H1 (cell line): ENCODE results near the gene CTAGE6. TPM values are rescaled to one million over a fixed set of nuclear protein-coding genes. Genes with fewer than 3 reads are reported as not detected.

ENCODE experiments used
- CTCF ChIA-PET: fragments of 300-600 bp; sonication (Branson Sonifier 250); formaldehyde crosslinking; loops from one replicate; lab custom pipeline; 2021; ENCODE audit not compliant: partially characterized antibody; lab: Charles Lee
- POLR2A ChIA-PET: fragments of 300-600 bp; sonication (Branson Sonifier 250); formaldehyde crosslinking; loops from one replicate; lab custom pipeline; 2021; ENCODE audit warnings: inconsistent platforms; ENCODE audit not compliant: partially characterized antibody; lab: Charles Lee
- DNase-seq, 2 experiments: peaks; one replicate each; pipeline versions ENCODE4 v3.0.0 to v3.0.0-alpha.2; 2010 to 2022; ENCODE audit warnings: low spot score in 2 of 2, low read depth in 1 of 2, mixed read lengths in 1 of 2
- FAIRE-seq: peaks from 2 replicates; lab custom pipeline; 2011; peaks lifted over from hg19 to GRCh38; lab: Jason Lieb, UNC
- H2AFZ ChIP-seq: 2 replicates; pipeline ENCODE4 v1.8.1; 2012; ENCODE audit warnings: low read length, inconsistent platforms
- H2AK5ac ChIP-seq: 2 replicates; pipeline ENCODE4 v1.6.1; 2013; ENCODE audit warnings: low read depth, low read length
- H2BK120ac ChIP-seq: replicated peaks from 2 replicates; pipeline ENCODE3; 2013; ENCODE audit warnings: low read depth, low read length, inconsistent platforms
- H2BK12ac ChIP-seq: 2 replicates; pipeline ENCODE4 v1.6.1; 2013; ENCODE audit warnings: low read depth, low read length
- H2BK15ac ChIP-seq: 2 replicates; pipeline ENCODE4 v1.6.1; 2013; ENCODE audit warnings: low read length
- H2BK20ac ChIP-seq: 2 replicates; pipeline ENCODE4 v1.6.1; 2013; ENCODE audit warnings: low read length
- H2BK5ac ChIP-seq: 2 replicates; pipeline ENCODE4 v1.6.1; 2013; ENCODE audit warnings: low read depth, low read length
- H3K14ac ChIP-seq: 2 replicates; pipeline ENCODE4 v1.6.1; 2013; ENCODE audit warnings: inconsistent platforms; ENCODE audit not compliant: insufficient read length
- H3K18ac ChIP-seq: 2 replicates; pipeline ENCODE4 v1.6.1; 2013; ENCODE audit warnings: low read length; ENCODE audit errors: extremely low read depth
- H3K23ac ChIP-seq: 2 replicates; pipeline ENCODE4 v1.6.1; 2013; ENCODE audit warnings: inconsistent platforms; ENCODE audit not compliant: insufficient read length
- H3K23me2 ChIP-seq: 2 replicates; pipeline ENCODE4 v1.6.1; 2013; ENCODE audit warnings: low read depth, low read length
- H3K27ac ChIP-seq: 2 replicates; pipeline ENCODE4 v1.6.1; 2011; ENCODE audit warnings: low read depth, low read length, inconsistent platforms
- H3K27me3 ChIP-seq, 4 experiments: replicated peaks in 1 of 4; 1 replicate in 1 of 4; 2 replicates in 3 of 4; pipeline versions ENCODE4 v1.6.1 to v1.8.1; 2011 to 2013; ENCODE audit warnings: low read length in 3 of 4, mild to moderate bottlenecking in 3 of 4, inconsistent platforms in 2 of 4, mixed read lengths in 2 of 4, moderate library complexity in 1 of 4; ENCODE audit not compliant: control insufficient read depth in 3 of 4, insufficient read depth in 3 of 4; ENCODE audit errors: extremely low read depth in 1 of 4
- H3K36me3 ChIP-seq, 4 experiments: 2 replicates each; pipeline versions ENCODE4 v1.6.1 to v1.8.1; 2011 to 2013; ENCODE audit warnings: mild to moderate bottlenecking in 4 of 4, low read length in 3 of 4, moderate library complexity in 2 of 4, control low read depth in 1 of 4, inconsistent platforms in 1 of 4; ENCODE audit not compliant: insufficient read depth in 4 of 4, control insufficient read depth in 2 of 4
- H3K4ac ChIP-seq: replicated peaks from 2 replicates; pipeline ENCODE3; 2013; ENCODE audit warnings: low read length, low read depth, mixed read lengths, inconsistent platforms; ENCODE audit not compliant: insufficient read length
- H3K4me1 ChIP-seq, 4 experiments: replicated peaks in 1 of 4; 1 replicate in 1 of 4; 2 replicates in 3 of 4; pipeline versions ENCODE4 v1.6.1 to v1.8.1; 2011 to 2013; ENCODE audit warnings: low read length in 3 of 4, inconsistent platforms in 2 of 4, mixed read lengths in 1 of 4; ENCODE audit not compliant: insufficient read depth in 4 of 4, control insufficient read depth in 3 of 4
- H3K4me2 ChIP-seq, 2 experiments: 2 replicates each; pipeline versions ENCODE4 v1.6.1 to v1.8.1; 2011 to 2013; ENCODE audit warnings: low read depth in 2 of 2, low read length in 2 of 2, control low read depth in 1 of 2, inconsistent platforms in 1 of 2, mild to moderate bottlenecking in 1 of 2; ENCODE audit not compliant: insufficient read depth in 1 of 2
- H3K4me3 ChIP-seq, 4 experiments: fragments of 200-600, 300-600 bp in 1 of 4; sonication (generic), shearing (Covaris generic), sonication (Bioruptor Twin) in 1 of 4; 2 replicates each; pipeline versions ENCODE4 v1.5.1 to v1.8.1; 2011 to 2016; ENCODE audit warnings: low read length in 4 of 4, low read depth in 3 of 4, control low read depth in 2 of 4, inconsistent platforms in 2 of 4, mild to moderate bottlenecking in 2 of 4, mixed read lengths in 1 of 4, moderate library complexity in 1 of 4; ENCODE audit not compliant: insufficient read depth in 2 of 4; ENCODE audit errors: extremely low read depth in 1 of 4
- H3K56ac ChIP-seq: replicated peaks from 2 replicates; pipeline ENCODE3; 2013; ENCODE audit warnings: low read depth, mild to moderate bottlenecking, mixed read lengths, low read length, inconsistent platforms; ENCODE audit not compliant: insufficient read length
- H3K79me1 ChIP-seq: 2 replicates; pipeline ENCODE4 v1.6.1; 2013; ENCODE audit warnings: low read depth, low read length, control low read depth
- H3K79me2 ChIP-seq, 2 experiments: 2 replicates each; pipeline versions ENCODE4 v1.6.1 to v1.8.1; 2012 to 2013; ENCODE audit warnings: low read length in 2 of 2, mild to moderate bottlenecking in 2 of 2, inconsistent platforms in 1 of 2; ENCODE audit not compliant: insufficient read depth in 2 of 2, control insufficient read depth in 1 of 2
- H3K9ac ChIP-seq, 4 experiments: replicated peaks in 1 of 4; 1 replicate in 1 of 4; 2 replicates in 3 of 4; pipeline versions ENCODE4 v1.6.1 to v1.8.1; 2011 to 2013; ENCODE audit warnings: low read depth in 3 of 4, low read length in 3 of 4, control low read depth in 2 of 4, mild to moderate bottlenecking in 2 of 4, moderate library complexity in 2 of 4, inconsistent platforms in 1 of 4; ENCODE audit errors: extremely low read depth in 1 of 4
- H3K9me3 ChIP-seq, 2 experiments: 2 replicates each; pipeline versions ENCODE4 v1.6.1 to v1.8.1; 2012 to 2013; ENCODE audit warnings: mild to moderate bottlenecking in 2 of 2, moderate library complexity in 2 of 2, control low read depth in 1 of 2, inconsistent platforms in 1 of 2, low read depth in 1 of 2, low read length in 1 of 2, mixed read lengths in 1 of 2; ENCODE audit not compliant: insufficient read depth in 2 of 2
- H4K20me1 ChIP-seq, 2 experiments: replicated peaks in 1 of 2; 2 replicates each; pipeline versions ENCODE3 to v1.8.1; 2011 to 2013; ENCODE audit warnings: inconsistent platforms in 2 of 2, low read length in 2 of 2, mild to moderate bottlenecking in 1 of 2; ENCODE audit not compliant: insufficient read depth in 2 of 2, control insufficient read depth in 1 of 2
- H4K5ac ChIP-seq: 2 replicates; pipeline ENCODE4 v1.6.1; 2013; ENCODE audit warnings: low read length, low read depth, mixed read lengths, inconsistent platforms; ENCODE audit not compliant: insufficient read length
- H4K8ac ChIP-seq: 2 replicates; pipeline ENCODE4 v1.8.0; 2013; ENCODE audit warnings: mild to moderate bottlenecking, moderate library complexity, low read length, inconsistent platforms; ENCODE audit not compliant: insufficient read depth; ENCODE audit errors: extremely low read depth
- H4K91ac ChIP-seq: replicated peaks from 2 replicates; pipeline ENCODE3; 2013; ENCODE audit warnings: low read length, mixed read lengths, inconsistent platforms; ENCODE audit not compliant: insufficient read length
- ASH2L ChIP-seq: fragments of 200-600, 300-600 bp; sonication (generic); IDR thresholded peaks from one replicate; pipeline ENCODE4 v1.7.1; 2017; ENCODE audit warnings: low read length
- BRCA1 ChIP-seq: IDR thresholded peaks from 2 replicates; pipeline ENCODE4 v1.6.1; 2012; ENCODE audit warnings: low read depth, low read length, improper control_type of control experiment
- CTBP2 ChIP-seq: IDR thresholded peaks from 2 replicates; pipeline ENCODE4 v1.7.0; 2011; ENCODE audit warnings: borderline replicate concordance, mild to moderate bottlenecking, moderate library complexity, mixed read lengths, low read length; ENCODE audit not compliant: insufficient read depth, insufficient read length
- GABPA ChIP-seq: IDR thresholded peaks from 2 replicates; pipeline ENCODE4 v1.6.1; 2011; ENCODE audit warnings: mild to moderate bottlenecking, low read length, moderate library complexity, borderline replicate concordance; ENCODE audit not compliant: insufficient read depth
- NRF1 ChIP-seq: IDR thresholded peaks from 2 replicates; pipeline ENCODE4 v1.6.1; 2011; ENCODE audit warnings: mild to moderate bottlenecking, low read depth, low read length, improper control_type of control experiment
- RBBP5 ChIP-seq: IDR thresholded peaks from 2 replicates; pipeline ENCODE4 v1.7.1; 2012; ENCODE audit warnings: low read depth, mild to moderate bottlenecking, inconsistent platforms, low read length, moderate library complexity, borderline replicate concordance
- TCF12 ChIP-seq: IDR thresholded peaks from 2 replicates; pipeline ENCODE4 v1.6.1; 2011; ENCODE audit warnings: low read depth, mild to moderate bottlenecking, low read length
- YY1 ChIP-seq: IDR thresholded peaks from 2 replicates; pipeline ENCODE4 v1.6.1; 2011; ENCODE audit warnings: low read depth, mild to moderate bottlenecking, low read length
- WGBS, 2 experiments: shearing (Covaris generic) in 1 of 2; methylation state at CpG; one replicate each; pipeline versions ENCODE4 v1.1.6 to v1.1.7; 2013 to 2015; ENCODE audit warnings: low lambda C conversion rate in 2 of 2, mixed read lengths in 2 of 2, inconsistent platforms in 1 of 2, low coverage in 1 of 2, missing lambda C conversion rate in 1 of 2; ENCODE audit not compliant: insufficient replicate concordance in 2 of 2, insufficient coverage in 1 of 2, insufficient read length in 1 of 2; ENCODE audit errors: extremely low coverage in 1 of 2, missing lambda C conversion rate in 1 of 2; 5-methylcytosine and 5-hydroxymethylcytosine counted together
- polyA plus RNA-seq, 7 experiments: library from polyadenylated mRNA; depleted of rRNA in 3 of 7; stranded (reverse) in 5 of 7; unstranded in 2 of 7; fragments of >200 nt in 5 of 7; fragments of 200-250 nt in 2 of 7; gene quantifications; 1 replicate in 5 of 7; 2 replicates in 1 of 7; 4 replicates in 1 of 7; pipeline versions ENCODE4 v1.2.1 to v1.2.3, GENCODE V29; 2011 to 2013; ENCODE audit warnings: missing spikeins in 2 of 7, mixed read lengths in 2 of 7
- total RNA-seq: library from RNA; stranded (reverse); fragmentation: NEBNext Ultra II Directional; extraction: Animal tissue kit (Norgen Biotek cat#: 25700); gene quantifications from 2 replicates; pipeline ENCODE4 v1.2.1, GENCODE V29; 2021
- TF ChIP-seq, protein P1 (sequence below): IDR thresholded peaks from 2 replicates; pipeline ENCODE4 v1.6.1; 2012; ENCODE audit warnings: inconsistent platforms
- TF ChIP-seq, protein P2 (sequence below): IDR thresholded peaks from 2 replicates; pipeline ENCODE4 v1.6.1; 2012; ENCODE audit warnings: inconsistent platforms

Gene CTAGE6
- total and polyA plus RNA-seq, 2 of the 8 experiments (the other 6 are each of a cell fraction or from before 2014, with no cell fraction given): not detected

DNA sequence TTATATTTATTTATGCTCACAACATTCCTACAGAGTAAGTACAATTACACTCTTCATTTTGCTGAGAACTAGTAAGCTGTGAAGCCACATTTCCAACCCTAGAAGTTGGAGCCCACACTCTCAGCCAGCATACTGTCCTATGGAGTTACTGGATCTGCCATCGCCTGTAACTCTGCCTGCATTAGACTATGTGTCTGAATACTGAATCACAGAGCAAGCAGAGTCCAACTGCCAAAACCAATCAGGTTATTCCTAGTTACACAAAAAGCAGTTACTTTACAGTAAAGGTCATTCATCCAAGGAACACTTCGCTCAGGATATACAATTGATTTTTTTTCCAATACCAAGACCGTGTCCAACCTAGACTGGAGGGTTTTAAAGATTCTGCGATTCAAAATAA, 21.5 kb downstream of the CTAGE6 start:
- H3K27ac ChIP-seq: no peak overlapping the region
- H4K5ac ChIP-seq: no peak overlapping the region
- no peak overlapping the region for H4K8ac ChIP-seq
- no peak overlapping the region for H2BK20ac ChIP-seq
- no peak overlapping the region for H2BK120ac ChIP-seq
- TF ChIP-seq ASH2L (no peak), YY1 (no peak), NRF1 (no peak), CTBP2 (no peak), GABPA (no peak), RBBP5 (no peak), BRCA1 (no peak), TCF12 (no peak)
- TF ChIP-seq, protein P1, sequence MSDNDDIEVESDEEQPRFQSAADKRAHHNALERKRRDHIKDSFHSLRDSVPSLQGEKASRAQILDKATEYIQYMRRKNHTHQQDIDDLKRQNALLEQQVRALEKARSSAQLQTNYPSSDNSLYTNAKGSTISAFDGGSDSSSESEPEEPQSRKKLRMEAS: no peak
- TF ChIP-seq, protein P2, sequence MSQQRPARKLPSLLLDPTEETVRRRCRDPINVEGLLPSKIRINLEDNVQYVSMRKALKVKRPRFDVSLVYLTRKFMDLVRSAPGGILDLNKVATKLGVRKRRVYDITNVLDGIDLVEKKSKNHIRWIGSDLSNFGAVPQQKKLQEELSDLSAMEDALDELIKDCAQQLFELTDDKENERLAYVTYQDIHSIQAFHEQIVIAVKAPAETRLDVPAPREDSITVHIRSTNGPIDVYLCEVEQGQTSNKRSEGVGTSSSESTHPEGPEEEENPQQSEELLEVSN: no peak
- TF ChIP-seq, all 59 proteins: peak for 0
- Histone ChIP-seq H2BK15ac (no peak overlapping the region), H3K14ac (no peak overlapping the region), H3K4me1 (no peaks in the 10 kb centered on the region; a peak in 1 of 7 replicates), H3K36me3 (no peaks in the 10 kb centered on the region), H3K79me2 (no peaks in the 10 kb centered on the region), H2AFZ (0 out of 2 replicates have a peak overlapping the region, but pooled peaks have one; percentile 17), H3K23me2 (no peaks in the 10 kb centered on the region), H3K4me3 (no peak overlapping the region), H3K18ac (no peak overlapping the region), H3K4ac (no peak overlapping the region), H3K23ac (no peak overlapping the region), H3K4me2 (no peak overlapping the region), H2AK5ac (no peak overlapping the region), H3K79me1 (no peaks in the 10 kb centered on the region), H4K91ac (no peak overlapping the region), H2BK12ac (no peak overlapping the region), H3K27me3 (no peaks in the 10 kb centered on the region), H3K9me3 (no peaks in the 10 kb centered on the region), H3K9ac (no peak overlapping the region), H4K20me1 (no peaks in the 10 kb centered on the region), H2BK5ac (no peak overlapping the region), H3K56ac (no peak overlapping the region)
- 92% methylated on average over 4 of the region's 4 CpGs; no CpG with 5 or more reads in 1 of the 2 experiments for WGBS, 2 experiments
- ChIA-PET POLR2A (no interaction called here), CTCF (interaction anchor here (0.8 to 2.0 kb wide), 4 partner anchors 7 to 380 kb away, joined by 3 to 11 read pairs (median 3); no protein-coding TSS in a partner anchor)
- FAIRE-seq (no peak), DNase-seq (no peak)
